Chondrocyte (in vitro differentiated cells): Measurements from ENCODE around the gene COL18A1. TPM values are rescaled to one million over a fixed set of nuclear protein-coding genes. Genes with fewer than 3 reads are reported as not detected.
A peak's percentile ranks its signal among the peaks of the same experiment; 100 is the strongest.

Experiments
- DNase-seq: peaks from one replicate; pipeline ENCODE4 v3.0.0; 2021; ENCODE audit warnings: mixed read lengths, low spot score
- H3K27ac Mint-ChIP-seq: one replicate; pipeline ENCODE4 v1.8.0; 2021; ENCODE audit warnings: mild to moderate bottlenecking, moderate library complexity, mixed read lengths; ENCODE audit not compliant: unreplicated experiment
- H3K27me3 Mint-ChIP-seq: 2 replicates; pipeline ENCODE4 v1.8.0; 2021; ENCODE audit warnings: low read depth, mixed read lengths
- H3K36me3 Mint-ChIP-seq: 2 replicates; pipeline ENCODE4 v1.8.0; 2021; ENCODE audit warnings: low read depth, mixed read lengths
- H3K4me1 Mint-ChIP-seq: 2 replicates; pipeline ENCODE4 v1.8.0; 2021; ENCODE audit warnings: low read depth, mild to moderate bottlenecking, mixed read lengths
- H3K4me3 Mint-ChIP-seq: one replicate; pipeline ENCODE4 v1.8.0; 2021; ENCODE audit warnings: mild to moderate bottlenecking, moderate library complexity, mixed read lengths; ENCODE audit not compliant: unreplicated experiment
- H3K9me3 Mint-ChIP-seq: 2 replicates; pipeline ENCODE4 v1.8.0; 2021; ENCODE audit warnings: low read depth, mixed read lengths
- total RNA-seq: library from RNA; stranded (reverse); gene quantifications from 3 replicates; pipeline ENCODE4 v1.2.1, GENCODE V29; 2021
- TF ChIP-seq, protein P1 (sequence below): fragments of 200-600 bp; sonication (generic); IDR thresholded peaks from 2 replicates; pipeline ENCODE4 v1.5.0; 2021; ENCODE audit warnings: antibody characterized with exemption, mild to moderate bottlenecking, moderate library complexity

COL18A1 gene
- total RNA-seq, 1 donor from 2014 or later = 616 TPM

GRCh38 chr21:45517249-45518065, 112.5 kb downstream of the COL18A1 start:
- peaks cover 32% of the 10 kb centered on the region for H3K36me3 Mint-ChIP-seq
- no peak overlapping the region for H3K27ac Mint-ChIP-seq
- DNase-seq = peak; percentile 75
- no peak overlapping the region for H3K4me3 Mint-ChIP-seq
- TF ChIP-seq, protein P1, sequence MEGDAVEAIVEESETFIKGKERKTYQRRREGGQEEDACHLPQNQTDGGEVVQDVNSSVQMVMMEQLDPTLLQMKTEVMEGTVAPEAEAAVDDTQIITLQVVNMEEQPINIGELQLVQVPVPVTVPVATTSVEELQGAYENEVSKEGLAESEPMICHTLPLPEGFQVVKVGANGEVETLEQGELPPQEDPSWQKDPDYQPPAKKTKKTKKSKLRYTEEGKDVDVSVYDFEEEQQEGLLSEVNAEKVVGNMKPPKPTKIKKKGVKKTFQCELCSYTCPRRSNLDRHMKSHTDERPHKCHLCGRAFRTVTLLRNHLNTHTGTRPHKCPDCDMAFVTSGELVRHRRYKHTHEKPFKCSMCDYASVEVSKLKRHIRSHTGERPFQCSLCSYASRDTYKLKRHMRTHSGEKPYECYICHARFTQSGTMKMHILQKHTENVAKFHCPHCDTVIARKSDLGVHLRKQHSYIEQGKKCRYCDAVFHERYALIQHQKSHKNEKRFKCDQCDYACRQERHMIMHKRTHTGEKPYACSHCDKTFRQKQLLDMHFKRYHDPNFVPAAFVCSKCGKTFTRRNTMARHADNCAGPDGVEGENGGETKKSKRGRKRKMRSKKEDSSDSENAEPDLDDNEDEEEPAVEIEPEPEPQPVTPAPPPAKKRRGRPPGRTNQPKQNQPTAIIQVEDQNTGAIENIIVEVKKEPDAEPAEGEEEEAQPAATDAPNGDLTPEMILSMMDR = no peak
- no peaks in the 10 kb centered on the region for H3K27me3 Mint-ChIP-seq
- H3K9me3 Mint-ChIP-seq = peaks cover 42% of the 10 kb centered on the region
- no peaks in the 10 kb centered on the region for H3K4me1 Mint-ChIP-seq

DNA sequence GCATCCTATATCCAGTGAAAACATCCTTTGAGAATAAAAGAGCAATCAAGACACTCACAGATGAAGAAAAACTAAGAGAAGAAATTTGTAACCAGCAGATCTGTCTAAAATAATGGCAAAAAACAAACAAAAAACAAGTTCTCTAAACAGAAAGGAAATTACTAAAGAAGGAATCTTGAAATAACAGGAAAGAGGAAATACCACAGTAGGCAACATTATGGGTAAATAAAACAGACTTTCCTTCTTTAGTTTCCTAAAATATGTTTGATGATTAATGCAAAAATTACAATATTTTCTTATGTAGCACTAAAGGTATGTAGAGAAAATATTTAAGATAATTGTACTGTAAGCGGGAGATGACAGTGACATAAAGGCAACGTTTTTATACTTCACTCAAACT, 113.8 kb downstream of the COL18A1 start:
- H3K27ac Mint-ChIP-seq = peak overlapping the region; percentile 57
- DNase-seq = no peak
- H3K4me3 Mint-ChIP-seq = no peak overlapping the region
- H3K36me3 Mint-ChIP-seq = peaks cover 30% of the 10 kb centered on the region
- no peaks in the 10 kb centered on the region for H3K27me3 Mint-ChIP-seq
- TF ChIP-seq, protein P1 = no peak
- no peaks in the 10 kb centered on the region for H3K4me1 Mint-ChIP-seq
- peaks cover 42% of the 10 kb centered on the region for H3K9me3 Mint-ChIP-seq

DNA sequence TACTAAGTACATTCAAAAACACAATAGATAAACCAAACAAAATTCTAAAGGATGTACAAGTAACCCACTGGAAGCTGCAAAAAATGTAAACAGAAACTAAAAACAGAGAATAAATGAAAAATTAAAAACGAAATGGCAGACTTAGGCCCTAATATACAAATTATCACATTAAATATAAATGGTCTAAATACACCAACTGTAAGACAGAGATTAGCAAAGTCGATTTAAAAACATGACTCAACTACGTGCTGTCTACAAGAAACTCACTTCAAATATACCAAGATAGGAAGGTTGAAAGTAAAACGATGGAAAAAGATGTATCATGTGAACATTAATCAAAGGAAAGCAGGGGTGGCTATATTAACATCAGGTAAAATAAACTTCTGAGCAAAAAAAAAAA, 114.2 kb downstream of the COL18A1 start:
- no peak overlapping the region for H3K4me3 Mint-ChIP-seq
- peaks cover 42% of the 10 kb centered on the region for H3K9me3 Mint-ChIP-seq
- no peaks in the 10 kb centered on the region for H3K4me1 Mint-ChIP-seq
- TF ChIP-seq, protein P1 = no peak
- no peak for DNase-seq
- peaks cover 27% of the 10 kb centered on the region for H3K36me3 Mint-ChIP-seq
- no peaks in the 10 kb centered on the region for H3K27me3 Mint-ChIP-seq
- H3K27ac Mint-ChIP-seq = no peak overlapping the region

- no peak for DNase-seq
- Mint-ChIP-seq H3K9me3 (peaks cover 42% of the 10 kb centered on the region), H3K27me3 (no peaks in the 10 kb centered on the region), H3K4me1 (no peaks in the 10 kb centered on the region), H3K27ac (no peak overlapping the region), H3K4me3 (no peak overlapping the region), H3K36me3 (peaks cover 27% of the 10 kb centered on the region)
- TF ChIP-seq, protein P1 = no peak
These were observed 116.3 kb downstream of the COL18A1 start for GRCh38 chr21:45521241-45521640.

- Mint-ChIP-seq H3K27ac (no peak overlapping the region), H3K36me3 (peaks cover 27% of the 10 kb centered on the region), H3K4me3 (no peak overlapping the region), H3K9me3 (peaks cover 42% of the 10 kb centered on the region), H3K27me3 (no peaks in the 10 kb centered on the region), H3K4me1 (no peaks in the 10 kb centered on the region)
- TF ChIP-seq, protein P1 = no peak
- no peak for DNase-seq
These were observed 117.4 kb downstream of the COL18A1 start for GRCh38 chr21:45522381-45522780.
